K562 (cell line): ENCODE results near the gene TAF5L. TPM values are rescaled to one million over a fixed set of nuclear protein-coding genes. Genes with fewer than 3 reads are reported as not detected.

ENCODE experiments used
- CBX5 ChIP-seq: IDR thresholded peaks from 2 replicates; pipeline ENCODE4 v1.6.1; 2014; ENCODE audit warnings: low read depth, borderline replicate concordance
- CEBPG ChIP-seq, 3 experiments: fragments of 200-800 bp in 1 of 3; sonication (Bioruptor generic) in 1 of 3; sonication (generic) in 1 of 3; formaldehyde crosslinking in 1 of 3; IDR thresholded peaks in 2 of 3; conservative IDR thresholded peaks in 1 of 3; 2 replicates each; pipeline versions ENCODE4 v1.6.1 to v1.8.0; 2016 to 2022; ENCODE audit warnings: missing compliant biosample characterization in 2 of 3, missing genetic modification characterization in 2 of 3, mild to moderate bottlenecking in 1 of 3, missing genetic modification reagents in 1 of 3
- DPF2 ChIP-seq: fragments of 450-650 bp; IDR thresholded peaks from 2 replicates; pipeline ENCODE4 v1.6.1; 2016
- ELF4 ChIP-seq: fragments of 450-650 bp; formaldehyde crosslinking; IDR thresholded peaks from 2 replicates; pipeline ENCODE4 v1.4.0; 2022; ENCODE audit warnings: missing genetic modification characterization
- FOXK2 ChIP-seq, 2 experiments: fragments of 450-650 bp; IDR thresholded peaks in 1 of 2; conservative IDR thresholded peaks in 1 of 2; 2 replicates each; pipeline ENCODE4 v1.6.1; 2016; ENCODE audit warnings: low read depth in 2 of 2, mild to moderate bottlenecking in 1 of 2
- HMGXB4 ChIP-seq: sonication (generic); formaldehyde crosslinking; IDR thresholded peaks from 2 replicates; pipeline ENCODE4 v1.8.1; 2023; ENCODE audit warnings: mild to moderate bottlenecking, missing genetic modification reagents
- JUND ChIP-seq, 2 experiments: IDR thresholded peaks; 2 replicates in 1 of 2; 3 replicates in 1 of 2; pipeline ENCODE4 v1.6.1; 2011; ENCODE audit warnings: borderline replicate concordance in 2 of 2, low read depth in 2 of 2, low read length in 2 of 2, improper control_type of control experiment in 1 of 2, missing biosample characterization in 1 of 2, missing genetic modification characterization in 1 of 2, missing genetic modification reagents in 1 of 2
- MTA2 ChIP-seq: fragments of 450-650 bp; IDR thresholded peaks from 2 replicates; pipeline ENCODE4 v1.6.1; 2016; ENCODE audit warnings: low read depth
- NFATC3 ChIP-seq: fragments of 450-650 bp; IDR thresholded peaks from 2 replicates; pipeline ENCODE4 v1.6.1; 2017; ENCODE audit warnings: mild to moderate bottlenecking
- NKRF ChIP-seq: fragments of 450-650 bp; IDR thresholded peaks from 2 replicates; pipeline ENCODE4 v1.6.1; 2016; ENCODE audit warnings: borderline replicate concordance
- PREB ChIP-seq: sonication (generic); formaldehyde crosslinking; IDR thresholded peaks from 2 replicates; pipeline ENCODE4 v1.8.1; 2023; ENCODE audit warnings: mild to moderate bottlenecking, missing genetic modification reagents
- SOX6 ChIP-seq: fragments of 450-650 bp; IDR thresholded peaks from 2 replicates; pipeline ENCODE4 v1.6.1; 2014; ENCODE audit warnings: mild to moderate bottlenecking
- USF1 ChIP-seq: sonication (generic); formaldehyde crosslinking; IDR thresholded peaks from 2 replicates; pipeline ENCODE4 v1.9.0; 2022; ENCODE audit warnings: mild to moderate bottlenecking, missing genetic modification reagents
- YBX1 ChIP-seq: fragments of 450-650 bp; IDR thresholded peaks from 2 replicates; pipeline ENCODE4 v1.7.1; 2016; ENCODE audit warnings: mild to moderate bottlenecking
- ZBTB2 ChIP-seq: fragments of 450-650 bp; IDR thresholded peaks from 2 replicates; pipeline ENCODE4 v1.6.1; 2016; ENCODE audit warnings: antibody characterized with exemption
- polyA plus RNA-seq, 8 experiments: library from polyadenylated mRNA; depleted of rRNA in 4 of 8; stranded (reverse) in 5 of 8; unstranded in 3 of 8; fragments of >200 nt; fragmentation: Nextera tagmentation in 2 of 8; fragmentation: Illumina TruSeq in 1 of 8; extraction: Ambion mirVana in 2 of 8; extraction: Trizol in 1 of 8; gene quantifications; 2 replicates each; pipeline versions ENCODE4 v1.2.1 to v1.2.3, GENCODE V29; 2011 to 2014; ENCODE audit warnings: inconsistent platforms in 1 of 8, missing spikeins in 1 of 8
- total RNA-seq, 7 experiments: library from RNA; depleted of rRNA in 6 of 7; stranded (reverse); fragments of >200 nt in 6 of 7; fragmentation: Illumina TruSeq in 2 of 7; extraction: Trizol in 2 of 7; gene quantifications; 2 replicates each; pipeline versions ENCODE4 v1.2.1 to v1.2.3, GENCODE V29; 2011 to 2021; ENCODE audit warnings: low replicate concordance in 1 of 7
- TF ChIP-seq, protein P1 (sequence below): fragments of 250-450 bp; sonication (Bioruptor Pico); IDR thresholded peaks from 2 replicates; pipeline ENCODE4 v1.8.0; 2022; ENCODE audit warnings: moderate library complexity, mild to moderate bottlenecking, inconsistent platforms
- TF ChIP-seq, protein P2 (sequence below): sonication (generic); formaldehyde crosslinking; IDR thresholded peaks from 2 replicates; pipeline ENCODE4 v1.9.0; 2022; ENCODE audit warnings: mild to moderate bottlenecking, missing genetic modification reagents

Gene TAF5L
- total and polyA plus RNA-seq, 9 of the 15 experiments (the other 6 are each of a cell fraction or from before 2014, with no cell fraction given), result 2.2 to 34.2 (median 23.3) TPM

DNA sequence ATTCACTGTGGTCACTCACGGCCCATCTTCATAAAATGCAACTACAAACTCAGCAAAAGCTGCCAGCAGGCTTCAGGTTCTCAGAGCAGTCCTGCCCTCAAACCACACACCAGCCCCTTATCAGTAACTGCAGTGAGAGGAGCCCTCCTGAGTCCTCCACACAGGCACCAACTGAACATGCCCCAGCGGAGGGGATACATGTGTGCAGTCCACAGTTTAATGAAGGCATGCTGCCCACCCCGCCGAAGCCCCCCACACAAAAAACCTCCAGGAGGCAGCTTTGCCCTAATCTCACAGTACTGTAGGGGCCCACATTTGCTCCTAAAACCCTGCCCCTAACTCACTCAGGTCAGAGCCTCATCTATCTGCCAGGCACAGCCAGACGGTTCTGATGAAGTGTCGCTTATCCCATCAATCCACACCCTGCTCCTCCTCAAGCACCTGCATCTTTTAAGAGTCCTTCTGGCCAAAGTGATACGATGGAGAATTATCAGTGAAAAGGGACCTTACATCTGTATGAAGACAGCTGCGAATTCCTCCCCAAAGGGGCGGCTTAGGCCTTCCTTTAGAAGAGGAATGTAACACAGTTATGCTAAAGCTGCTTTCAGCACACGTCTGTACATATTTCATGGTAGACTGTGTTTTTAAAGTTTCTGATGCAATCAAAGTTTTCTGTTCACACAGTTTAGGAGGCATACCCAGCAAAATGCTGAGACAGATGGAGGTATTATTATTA lies 70.9 kb downstream of the TAF5L start (continued):
- TF ChIP-seq, protein P1, sequence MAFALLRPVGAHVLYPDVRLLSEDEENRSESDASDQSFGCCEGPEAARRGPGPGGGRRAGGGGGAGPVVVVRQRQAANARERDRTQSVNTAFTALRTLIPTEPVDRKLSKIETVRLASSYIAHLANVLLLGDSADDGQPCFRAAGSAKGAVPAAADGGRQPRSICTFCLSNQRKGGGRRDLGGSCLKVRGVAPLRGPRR (CRISPR knock-in tag), result no peak
- TF ChIP-seq HMGXB4 (CRISPR knock-in tag), result no peak
- TF ChIP-seq PREB (CRISPR knock-in tag), result 0 out of 2 replicates have a peak, but pooled peaks have one; percentile 58
- TF ChIP-seq NKRF, result peak; percentile 62; the same call in 1 of the 2 replicates
- no peak for TF ChIP-seq CBX5
- TF ChIP-seq SOX6, result peak; percentile 97
- TF ChIP-seq, protein P2, sequence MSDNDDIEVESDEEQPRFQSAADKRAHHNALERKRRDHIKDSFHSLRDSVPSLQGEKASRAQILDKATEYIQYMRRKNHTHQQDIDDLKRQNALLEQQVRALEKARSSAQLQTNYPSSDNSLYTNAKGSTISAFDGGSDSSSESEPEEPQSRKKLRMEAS, result peak; percentile 64
- TF ChIP-seq ZBTB2, result peak; percentile 89
- peak; percentile 98 for TF ChIP-seq DPF2
- peak; percentile 84 for TF ChIP-seq ELF4 (CRISPR knock-in tag)
- peak; percentile 87 for TF ChIP-seq NFATC3
- peak; percentile 17; the same call in 1 of the 2 replicates for TF ChIP-seq USF1
- 0 out of 4 replicates have a peak, but pooled peaks of 1 of the 2 experiments have one; percentile 20 for TF ChIP-seq FOXK2 (conservative IDR thresholded peaks at IDR 0.05 in 1 of 2, IDR thresholded peaks at IDR 0.05 in 1 of 2; ENCODE audit: low read depth in 2 of 2)
- TF ChIP-seq CEBPG (CRISPR knock-in tag; IDR thresholded peaks at IDR 0.05), result peak; percentile 82; the same call in 1 of the 2 replicates
- TF ChIP-seq CEBPG (tag; conservative IDR thresholded peaks at IDR 0.05 in 1 of 2, IDR thresholded peaks at IDR 0.05 in 1 of 2), result peak; percentile 72 to 84
- TF ChIP-seq MTA2, result peak; percentile 99
- TF ChIP-seq YBX1, result peak; percentile 27; the same call in 1 of the 2 replicates
- TF ChIP-seq JUND (IDR thresholded peaks at IDR 0.05; ENCODE audit: borderline replicate concordance, low read depth, low read length), result peak; percentile 72; the same call in 1 of the 2 replicates
- TF ChIP-seq JUND (tag; IDR thresholded peaks at IDR 0.05; ENCODE audit: borderline replicate concordance, low read depth, low read length), result peak; percentile 8; the same call in 1 of the 3 replicates
